ENCODE results near the gene ZCCHC9.
A peak's percentile ranks its signal among the peaks of the same experiment; 100 is the strongest.
"Not testable (repeated sequence)": the region's sequence is repeated elsewhere in the genome, so short reads cannot be mapped to it uniquely, and the experiment has no call there.

ZCCHC9 gene

GRCh38 chr5:81290146-81290545, 11.2 kb upstream of the ZCCHC9 start:
- no peak for TF ChIP-seq CTCF (IDR thresholded peaks at IDR 0.05; ENCODE audit: low read depth, low read length)
- DNase-seq (ENCODE audit: extremely low read depth, low read depth) = peak; percentile 36

- no peak for DNase-seq (ENCODE audit: extremely low read depth, low read depth)
- TF ChIP-seq CTCF (IDR thresholded peaks at IDR 0.05; ENCODE audit: low read depth, low read length) = no peak
These were observed 9.3 kb upstream of the ZCCHC9 start for GRCh38 chr5:81292130-81292529.

GRCh38 chr5:81294021-81294420, 7.4 kb upstream of the ZCCHC9 start:
- not testable (repeated sequence) for DNase-seq (ENCODE audit: extremely low read depth, low read depth)

GRCh38 chr5:81297531-81297930, 3.9 kb upstream of the ZCCHC9 start:
- DNase-seq (ENCODE audit: extremely low read depth, low read depth) = no peak
- no peak for TF ChIP-seq CTCF (IDR thresholded peaks at IDR 0.05; ENCODE audit: low read depth, low read length)

- no peak for DNase-seq (ENCODE audit: extremely low read depth, low read depth)
- no peak for TF ChIP-seq CTCF (IDR thresholded peaks at IDR 0.05; ENCODE audit: low read depth, low read length)
These were observed 491 bp upstream of the ZCCHC9 start for GRCh38 chr5:81300921-81301270.

- no peak for DNase-seq (ENCODE audit: extremely low read depth, low read depth)
- no peak for TF ChIP-seq CTCF (IDR thresholded peaks at IDR 0.05; ENCODE audit: low read depth, low read length)
These were observed 1.2 kb downstream of the ZCCHC9 start for GRCh38 chr5:81302596-81302995.

GRCh38 chr5:81303563-81303962, 2.2 kb downstream of the ZCCHC9 start:
- peak; percentile 37 for DNase-seq (ENCODE audit: extremely low read depth, low read depth)
- no peak for TF ChIP-seq CTCF (IDR thresholded peaks at IDR 0.05; ENCODE audit: low read depth, low read length)

GRCh38 chr5:81305785-81306184, 4.4 kb downstream of the ZCCHC9 start:
- no peak for DNase-seq (ENCODE audit: extremely low read depth, low read depth)
- TF ChIP-seq CTCF (IDR thresholded peaks at IDR 0.05; ENCODE audit: low read depth, low read length) = no peak
